KMS-11 (cell line): Measurements from ENCODE around the gene MEIS1.

Source experiments
- H2AFZ ChIP-seq: fragments of 200-600 bp; sonication (generic); 2 replicates; pipeline ENCODE4 v1.6.1; 2016; ENCODE audit warnings: antibody characterized with exemption, mixed run types, low read depth
- H3K27ac ChIP-seq: fragments of 200-600 bp; sonication (generic); 2 replicates; pipeline ENCODE4 v1.6.1; 2016; ENCODE audit warnings: mild to moderate bottlenecking, mixed run types
- H3K27me3 ChIP-seq: fragments of 200-600 bp; sonication (generic); 2 replicates; pipeline ENCODE4 v1.6.1; 2017; ENCODE audit warnings: mild to moderate bottlenecking, low read depth, mixed run types, moderate library complexity; ENCODE audit not compliant: insufficient read depth
- H3K36me3 ChIP-seq: fragments of 200-600 bp; sonication (generic); 2 replicates; pipeline ENCODE4 v1.6.1; 2017; ENCODE audit warnings: mild to moderate bottlenecking, mixed run types; ENCODE audit not compliant: insufficient read depth
- H3K4me1 ChIP-seq: fragments of 200-600 bp; sonication (generic); 2 replicates; pipeline ENCODE4 v1.6.1; 2016; ENCODE audit warnings: mild to moderate bottlenecking, low read depth, mixed run types; ENCODE audit not compliant: poor library complexity, severe bottlenecking
- H3K4me2 ChIP-seq: fragments of 200-600 bp; sonication (generic); 2 replicates; pipeline ENCODE4 v1.7.0; 2016; ENCODE audit warnings: mild to moderate bottlenecking, mixed run types
- H3K4me3 ChIP-seq: fragments of 200-600 bp; sonication (generic); IDR thresholded peaks from 2 replicates; pipeline ENCODE4 v1.6.1; 2017; ENCODE audit warnings: low read depth, low read length, mixed read lengths; ENCODE audit not compliant: insufficient read depth
- H3K79me2 ChIP-seq: fragments of 200-600 bp; sonication (generic); 2 replicates; pipeline ENCODE4 v1.6.1; 2016; ENCODE audit warnings: low read depth, mixed run types; ENCODE audit not compliant: insufficient read depth
- H3K9ac ChIP-seq: fragments of 200-600 bp; sonication (generic); 2 replicates; pipeline ENCODE4 v1.6.1; 2016; ENCODE audit warnings: mild to moderate bottlenecking, mixed run types
- H4K20me1 ChIP-seq: fragments of 200-600 bp; sonication (generic); 2 replicates; pipeline ENCODE4 v1.6.1; 2016; ENCODE audit warnings: mild to moderate bottlenecking, mixed run types; ENCODE audit not compliant: insufficient read depth
- TF ChIP-seq, protein P1 (sequence below): fragments of 200-600 bp; sonication (generic); conservative IDR thresholded peaks from 2 replicates; pipeline ENCODE4 v1.6.1; 2017; ENCODE audit warnings: low read depth, mild to moderate bottlenecking, antibody characterized with exemption, low read length, moderate library complexity, mixed read lengths

Gene MEIS1

GRCh38 chr2:66582104-66582986, 147.4 kb downstream of the MEIS1 start:
- no peak overlapping the region for H3K4me3 ChIP-seq
- no peaks in the 10 kb centered on the region for H3K27me3 ChIP-seq

DNA sequence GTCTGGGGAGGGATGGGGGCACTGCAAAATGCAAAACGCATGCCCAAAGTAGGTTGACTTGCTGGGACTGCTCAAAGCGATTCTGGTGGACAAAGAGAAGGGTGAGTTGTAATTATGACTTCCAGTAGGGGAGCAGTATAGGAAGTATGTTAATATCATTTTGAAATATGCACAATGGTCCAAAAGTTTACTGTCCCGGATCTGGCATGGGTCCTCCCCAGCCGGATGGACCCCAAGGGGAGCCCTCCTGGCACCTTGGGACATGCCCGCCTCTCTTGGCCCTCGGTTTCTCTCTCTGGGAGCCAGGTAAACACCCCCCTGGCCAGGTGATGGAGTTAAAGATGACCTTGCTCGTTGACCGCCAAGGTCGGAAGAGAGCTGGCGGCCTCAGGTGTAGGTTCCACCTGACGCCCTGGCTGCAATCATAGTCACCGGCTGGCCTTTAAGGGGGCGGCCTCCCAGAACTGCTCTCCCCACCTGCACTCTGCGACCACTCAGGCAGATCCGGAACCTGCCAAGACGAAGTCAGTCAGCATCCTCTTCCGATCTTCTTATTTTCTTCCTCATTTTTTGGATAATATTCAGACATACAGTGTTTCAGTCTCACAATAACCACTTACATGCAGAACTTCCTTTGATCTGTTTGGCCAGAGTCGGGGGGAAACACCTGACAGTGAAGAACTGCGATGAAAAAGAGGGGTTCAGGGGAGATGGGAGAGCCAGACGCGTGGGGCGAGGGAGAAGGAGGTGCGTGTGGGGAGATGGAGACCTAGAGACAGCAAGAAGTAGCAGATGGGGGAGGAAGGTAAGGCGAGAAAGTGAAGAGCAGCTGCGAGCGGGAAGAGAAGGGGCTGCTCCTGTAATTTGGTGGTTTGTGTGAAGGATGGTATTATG, 148.3 kb downstream of the MEIS1 start:
- Histone ChIP-seq H3K27me3 (no peaks in the 10 kb centered on the region), H4K20me1 (no peaks in the 10 kb centered on the region), H3K36me3 (no peaks in the 10 kb centered on the region)

More at GRCh38 chr2:66582104-66582986, 147.4 kb downstream of the MEIS1 start:
- Histone ChIP-seq H3K9ac (no peak overlapping the region), H3K4me2 (no peak overlapping the region), H3K79me2 (no peaks in the 10 kb centered on the region), H2AFZ (no peak overlapping the region), H4K20me1 (no peaks in the 10 kb centered on the region), H3K4me1 (no peaks in the 10 kb centered on the region), H3K36me3 (no peaks in the 10 kb centered on the region), H3K27ac (no peak overlapping the region)
- TF ChIP-seq, protein P1, sequence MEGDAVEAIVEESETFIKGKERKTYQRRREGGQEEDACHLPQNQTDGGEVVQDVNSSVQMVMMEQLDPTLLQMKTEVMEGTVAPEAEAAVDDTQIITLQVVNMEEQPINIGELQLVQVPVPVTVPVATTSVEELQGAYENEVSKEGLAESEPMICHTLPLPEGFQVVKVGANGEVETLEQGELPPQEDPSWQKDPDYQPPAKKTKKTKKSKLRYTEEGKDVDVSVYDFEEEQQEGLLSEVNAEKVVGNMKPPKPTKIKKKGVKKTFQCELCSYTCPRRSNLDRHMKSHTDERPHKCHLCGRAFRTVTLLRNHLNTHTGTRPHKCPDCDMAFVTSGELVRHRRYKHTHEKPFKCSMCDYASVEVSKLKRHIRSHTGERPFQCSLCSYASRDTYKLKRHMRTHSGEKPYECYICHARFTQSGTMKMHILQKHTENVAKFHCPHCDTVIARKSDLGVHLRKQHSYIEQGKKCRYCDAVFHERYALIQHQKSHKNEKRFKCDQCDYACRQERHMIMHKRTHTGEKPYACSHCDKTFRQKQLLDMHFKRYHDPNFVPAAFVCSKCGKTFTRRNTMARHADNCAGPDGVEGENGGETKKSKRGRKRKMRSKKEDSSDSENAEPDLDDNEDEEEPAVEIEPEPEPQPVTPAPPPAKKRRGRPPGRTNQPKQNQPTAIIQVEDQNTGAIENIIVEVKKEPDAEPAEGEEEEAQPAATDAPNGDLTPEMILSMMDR = no peak

DNA sequence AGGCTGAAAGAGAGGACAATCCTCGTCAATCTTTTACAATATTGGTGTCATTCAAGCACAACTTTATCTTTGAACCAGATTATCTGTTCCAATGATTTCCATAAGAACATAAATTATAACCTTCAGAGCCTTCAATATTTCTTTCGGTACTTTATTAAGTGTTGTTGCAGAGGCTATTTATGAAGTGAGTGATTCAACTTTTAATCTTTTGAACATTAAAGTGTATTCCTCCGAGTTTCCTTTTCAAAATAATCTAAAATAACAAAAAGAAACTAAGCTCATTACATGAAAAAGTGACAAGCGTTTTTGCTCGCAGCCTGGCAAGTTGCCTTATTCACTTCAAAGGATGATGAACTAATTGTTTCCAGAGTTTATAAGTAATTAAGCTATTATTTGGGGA, 149.0 kb downstream of the MEIS1 start:
- no peak overlapping the region for H3K4me3 ChIP-seq

More for the DNA sequence above, 148.3 kb downstream of the MEIS1 start:
- no peak overlapping the region for H3K27ac ChIP-seq
- TF ChIP-seq, protein P1 = no peak
- no peaks in the 10 kb centered on the region for H3K79me2 ChIP-seq
- no peaks in the 10 kb centered on the region for H3K4me1 ChIP-seq
- no peak overlapping the region for H3K4me3 ChIP-seq
- H2AFZ ChIP-seq = no peak overlapping the region
- no peak overlapping the region for H3K9ac ChIP-seq
- no peak overlapping the region for H3K4me2 ChIP-seq

DNA sequence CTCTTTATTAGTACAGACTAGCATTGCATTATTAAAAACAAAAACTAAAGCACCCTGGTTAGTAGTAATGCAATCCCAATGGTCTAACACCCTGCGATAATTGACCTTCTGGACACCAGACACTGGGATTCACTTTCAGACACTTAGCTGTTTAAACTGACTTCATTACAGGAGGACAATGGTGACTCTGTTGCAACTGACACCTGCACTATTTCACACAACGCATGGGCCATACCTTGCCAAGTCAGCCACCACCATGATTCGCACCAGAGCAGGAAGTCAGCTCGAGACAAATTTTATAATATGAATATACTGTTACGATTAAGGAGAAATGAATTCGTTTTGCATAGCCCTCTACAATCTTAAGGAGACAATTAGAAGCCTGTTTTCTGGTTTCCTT, 150.7 kb downstream of the MEIS1 start:
- no peaks in the 10 kb centered on the region for H3K36me3 ChIP-seq
- H2AFZ ChIP-seq = no peak overlapping the region
- H3K4me2 ChIP-seq = no peak overlapping the region
- H3K79me2 ChIP-seq = no peaks in the 10 kb centered on the region
- H3K9ac ChIP-seq = no peak overlapping the region
- H3K4me1 ChIP-seq = no peaks in the 10 kb centered on the region
- H3K4me3 ChIP-seq = no peak overlapping the region
- TF ChIP-seq, protein P1 = no peak
- no peak overlapping the region for H3K27ac ChIP-seq
- no peaks in the 10 kb centered on the region for H3K27me3 ChIP-seq
- no peaks in the 10 kb centered on the region for H4K20me1 ChIP-seq

More for the DNA sequence above, 149.0 kb downstream of the MEIS1 start:
- Histone ChIP-seq H3K79me2 (no peaks in the 10 kb centered on the region), H3K9ac (no peak overlapping the region), H3K36me3 (no peaks in the 10 kb centered on the region), H3K4me1 (no peaks in the 10 kb centered on the region), H2AFZ (no peak overlapping the region), H3K27me3 (no peaks in the 10 kb centered on the region), H3K27ac (no peak overlapping the region), H4K20me1 (no peaks in the 10 kb centered on the region), H3K4me2 (no peak overlapping the region)
- TF ChIP-seq, protein P1 = no peak
